Esophagus muscularis mucosa (tissue), 4 donors: Measurements from ENCODE around the gene SASS6. TPM values are rescaled to one million over a fixed set of nuclear protein-coding genes. Genes with fewer than 3 reads are reported as not detected.
A peak's percentile ranks its signal among the peaks of the same experiment; 100 is the strongest.

ENCODE experiments used
- DNase-seq: peaks from one replicate; pipeline ENCODE4 v3.0.0-alpha.2; 2017; ENCODE audit errors: extremely low spot score
- H3K27ac ChIP-seq, 4 donors: fragments of 200-600 bp; sonication (generic); replicated peaks in 1 of 4; 1 replicate in 3 of 4; 2 replicates in 1 of 4; pipeline ENCODE4 v1.5.1; 2016 to 2019; ENCODE audit warnings: mild to moderate bottlenecking in 1 of 4
- H3K27me3 ChIP-seq, 4 donors: fragments of 200-600 bp; sonication (generic); one replicate each; pipeline versions ENCODE4 v1.5.1 to v1.6.0; 2016 to 2019
- H3K36me3 ChIP-seq, 4 donors: fragments of 200-600 bp; sonication (generic); one replicate each; pipeline ENCODE4 v1.5.1; 2016 to 2019
- H3K4me1 ChIP-seq, 4 donors: fragments of 200-600 bp; sonication (generic); one replicate each; pipeline ENCODE4 v1.5.1; 2016 to 2019
- H3K4me3 ChIP-seq, 4 donors: fragments of 200-600 bp; sonication (generic); 1 replicate in 2 of 4; 2 replicates in 2 of 4; pipeline ENCODE4 v1.5.1; 2016 to 2019; ENCODE audit warnings: mild to moderate bottlenecking in 4 of 4, moderate library complexity in 1 of 4
- H3K9me3 ChIP-seq, 4 donors: fragments of 200-600 bp; sonication (generic); 1 replicate in 3 of 4; 2 replicates in 1 of 4; pipeline ENCODE4 v1.5.1; 2016 to 2019
- EP300 ChIP-seq: sonication (generic); formaldehyde crosslinking; IDR thresholded peaks from one replicate; pipeline ENCODE4 v1.6.1; 2017; ENCODE audit warnings: antibody characterized with exemption
- POLR2A ChIP-seq: fragments of 450-650 bp; IDR thresholded peaks from one replicate; pipeline ENCODE4 v1.6.1; 2017; ENCODE audit warnings: antibody characterized with exemption, moderate library complexity, mild to moderate bottlenecking, low read depth
- POLR2AphosphoS5 ChIP-seq, 2 donors: sonication (generic); formaldehyde crosslinking; IDR thresholded peaks; one replicate each; pipeline ENCODE4 v1.6.1; 2017; ENCODE audit warnings: antibody characterized with exemption in 2 of 2
- WGBS: methylation state at CpG from one replicate; pipeline ENCODE4 v1.1.5; 2018; 5-methylcytosine and 5-hydroxymethylcytosine counted together
- intact Hi-C: fragments of 100-400 bp; cut with DNase I; formaldehyde crosslinking; loops from one replicate; pipeline ENCODE4 v1.15.1; 2023
- total RNA-seq, 4 donors: library from RNA; depleted of rRNA; stranded (reverse); fragments of >200 nt; gene quantifications; one replicate each; pipeline versions ENCODE4 v1.1.0 to v1.2.1, GENCODE V29; 2016
- TF ChIP-seq, protein P1 (sequence below), 3 experiments: fragments of 200-600 bp in 2 of 3; fragments of 450-650 bp in 1 of 3; sonication (generic) in 2 of 3; IDR thresholded peaks; one replicate each; pipeline ENCODE4 v1.5.1; 2017 to 2019; ENCODE audit warnings: antibody characterized with exemption in 3 of 3, mild to moderate bottlenecking in 2 of 3, moderate library complexity in 1 of 3

The SASS6 gene
- total RNA-seq, 4 donors from 2014 or later: 1.2 to 3.0 (median 2.4) TPM

DNA sequence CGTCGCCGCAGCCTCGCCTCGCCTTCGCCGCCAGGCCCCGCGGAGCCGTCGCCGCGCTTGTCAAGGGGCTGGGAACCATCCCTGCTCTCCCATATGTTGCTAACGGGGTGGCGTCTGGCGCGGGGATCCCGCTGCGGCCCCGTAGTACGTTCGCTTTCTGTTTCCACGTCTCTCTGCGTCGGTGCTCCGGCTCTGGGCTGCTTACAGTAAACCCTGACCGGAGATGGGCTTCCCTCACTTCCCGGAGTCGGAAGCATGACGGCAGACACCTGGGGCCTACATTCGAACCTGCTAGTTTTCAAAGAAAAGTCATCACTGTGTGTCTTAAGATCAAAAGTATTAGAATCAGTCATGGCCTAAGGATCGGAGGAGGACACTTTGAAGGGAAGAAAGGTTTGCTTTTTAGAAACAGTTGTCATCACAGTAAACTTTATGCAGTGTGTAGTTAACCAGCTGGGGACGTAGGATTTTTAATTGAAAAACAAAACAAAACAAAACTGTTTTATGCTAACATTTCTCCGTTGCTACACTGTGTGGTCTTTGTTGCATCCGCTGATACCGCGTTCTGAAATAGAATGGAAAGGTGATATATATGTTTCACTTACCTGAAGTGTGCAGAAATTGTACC, 94.0 kb downstream of the SASS6 start:
- under 1% methylated on average over 13 of the region's 37 CpGs for WGBS
- peak; percentile 94 for DNase-seq
- TF ChIP-seq POLR2AphosphoS5 (IDR thresholded peaks at IDR 0.05) (peak in 1 of 2 donors; percentile 49), POLR2A (no peak), EP300 (peak; percentile 56)
- TF ChIP-seq, protein P1, sequence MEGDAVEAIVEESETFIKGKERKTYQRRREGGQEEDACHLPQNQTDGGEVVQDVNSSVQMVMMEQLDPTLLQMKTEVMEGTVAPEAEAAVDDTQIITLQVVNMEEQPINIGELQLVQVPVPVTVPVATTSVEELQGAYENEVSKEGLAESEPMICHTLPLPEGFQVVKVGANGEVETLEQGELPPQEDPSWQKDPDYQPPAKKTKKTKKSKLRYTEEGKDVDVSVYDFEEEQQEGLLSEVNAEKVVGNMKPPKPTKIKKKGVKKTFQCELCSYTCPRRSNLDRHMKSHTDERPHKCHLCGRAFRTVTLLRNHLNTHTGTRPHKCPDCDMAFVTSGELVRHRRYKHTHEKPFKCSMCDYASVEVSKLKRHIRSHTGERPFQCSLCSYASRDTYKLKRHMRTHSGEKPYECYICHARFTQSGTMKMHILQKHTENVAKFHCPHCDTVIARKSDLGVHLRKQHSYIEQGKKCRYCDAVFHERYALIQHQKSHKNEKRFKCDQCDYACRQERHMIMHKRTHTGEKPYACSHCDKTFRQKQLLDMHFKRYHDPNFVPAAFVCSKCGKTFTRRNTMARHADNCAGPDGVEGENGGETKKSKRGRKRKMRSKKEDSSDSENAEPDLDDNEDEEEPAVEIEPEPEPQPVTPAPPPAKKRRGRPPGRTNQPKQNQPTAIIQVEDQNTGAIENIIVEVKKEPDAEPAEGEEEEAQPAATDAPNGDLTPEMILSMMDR (IDR thresholded peaks at IDR 0.05): no peak
- Histone ChIP-seq H3K27me3 (no peaks in the 10 kb centered on the region), H3K36me3 (peaks cover 0 to 1% (median 0%) of the 10 kb centered on the region in 4 donors), H3K9me3 (no peaks in the 10 kb centered on the region), H3K4me1 (peaks cover 18 to 67% (median 59%) of the 10 kb centered on the region in 4 donors), H3K27ac (peak overlapping the region; percentile 97 to 100 (median 98)), H3K4me3 (peak overlapping the region; percentile 80 to 98 (median 82))
- intact Hi-C loops: loop anchor here (5.0 to 10.0 kb wide), 2 partner anchors 94 to 234 kb away; partner anchors contain the start of genes SASS6 and TRMT13

DNA sequence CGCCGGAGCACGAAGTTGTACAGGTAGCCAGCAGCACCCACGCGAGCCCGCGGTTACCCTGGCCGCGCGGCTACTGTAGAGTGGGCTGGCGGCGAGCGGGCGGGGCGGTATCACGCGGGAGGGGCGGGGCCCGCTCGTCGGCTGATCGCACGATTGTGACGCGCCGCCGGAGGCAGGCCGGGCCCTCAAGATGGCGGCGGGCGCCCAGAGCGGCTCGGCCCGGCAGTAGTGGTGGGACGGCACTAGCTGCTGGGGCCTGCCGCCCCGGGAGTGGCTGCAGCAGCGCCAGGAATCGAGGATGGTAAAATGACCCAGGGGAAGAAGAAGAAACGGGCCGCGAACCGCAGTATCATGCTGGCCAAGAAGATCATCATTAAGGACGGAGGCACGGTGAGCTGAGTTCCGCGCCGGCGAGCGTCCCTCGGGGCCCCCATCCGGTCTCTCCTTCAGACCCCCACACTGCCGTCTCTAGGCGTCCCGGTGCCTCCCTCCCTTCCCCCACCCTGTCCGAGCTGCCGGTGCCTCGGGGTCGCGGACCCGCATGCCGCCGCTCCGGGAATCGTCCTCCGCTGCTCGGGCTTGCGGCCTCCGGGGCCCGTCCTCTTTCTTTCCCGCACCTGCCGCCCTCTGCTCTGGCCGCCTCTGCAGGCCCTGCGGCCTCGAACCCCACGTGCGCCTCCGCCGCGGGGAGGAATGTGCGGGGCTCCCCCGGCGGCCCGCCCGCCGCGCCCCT, 94.6 kb downstream of the SASS6 start:
- Histone ChIP-seq H3K4me1 (peaks cover 18 to 60% (median 52%) of the 10 kb centered on the region in 4 donors), H3K27me3 (no peaks in the 10 kb centered on the region), H3K36me3 (no peaks in the 10 kb centered on the region), H3K27ac (peak overlapping the region; percentile 97 to 100 (median 98)), H3K4me3 (peak overlapping the region; percentile 80 to 98 (median 82)), H3K9me3 (no peaks in the 10 kb centered on the region)
- TF ChIP-seq POLR2A (peak; percentile 81), EP300 (no peak), POLR2AphosphoS5 (IDR thresholded peaks at IDR 0.05) (peak; percentile 91 to 96)
- TF ChIP-seq, protein P1 (IDR thresholded peaks at IDR 0.05): no peak
- WGBS: 2% methylated on average over 20 of the region's 87 CpGs
- intact Hi-C loops: loop anchor here (5.0 to 10.0 kb wide), 2 partner anchors 94 to 233 kb away; partner anchors contain the start of genes SASS6 and TRMT13
- DNase-seq: peak; percentile 96

GRCh38 chr1:100037656-100037926, 95.1 kb downstream of the SASS6 start:
- WGBS: 0% methylated on average over 8 of the region's 8 CpGs
- peaks cover 18 to 55% (median 47%) of the 10 kb centered on the region in 4 donors for H3K4me1 ChIP-seq
- intact Hi-C loops: loop anchor here (5.0 to 10.0 kb wide), 2 partner anchors 95 to 233 kb away; partner anchors contain the start of genes SASS6 and TRMT13

DNA sequence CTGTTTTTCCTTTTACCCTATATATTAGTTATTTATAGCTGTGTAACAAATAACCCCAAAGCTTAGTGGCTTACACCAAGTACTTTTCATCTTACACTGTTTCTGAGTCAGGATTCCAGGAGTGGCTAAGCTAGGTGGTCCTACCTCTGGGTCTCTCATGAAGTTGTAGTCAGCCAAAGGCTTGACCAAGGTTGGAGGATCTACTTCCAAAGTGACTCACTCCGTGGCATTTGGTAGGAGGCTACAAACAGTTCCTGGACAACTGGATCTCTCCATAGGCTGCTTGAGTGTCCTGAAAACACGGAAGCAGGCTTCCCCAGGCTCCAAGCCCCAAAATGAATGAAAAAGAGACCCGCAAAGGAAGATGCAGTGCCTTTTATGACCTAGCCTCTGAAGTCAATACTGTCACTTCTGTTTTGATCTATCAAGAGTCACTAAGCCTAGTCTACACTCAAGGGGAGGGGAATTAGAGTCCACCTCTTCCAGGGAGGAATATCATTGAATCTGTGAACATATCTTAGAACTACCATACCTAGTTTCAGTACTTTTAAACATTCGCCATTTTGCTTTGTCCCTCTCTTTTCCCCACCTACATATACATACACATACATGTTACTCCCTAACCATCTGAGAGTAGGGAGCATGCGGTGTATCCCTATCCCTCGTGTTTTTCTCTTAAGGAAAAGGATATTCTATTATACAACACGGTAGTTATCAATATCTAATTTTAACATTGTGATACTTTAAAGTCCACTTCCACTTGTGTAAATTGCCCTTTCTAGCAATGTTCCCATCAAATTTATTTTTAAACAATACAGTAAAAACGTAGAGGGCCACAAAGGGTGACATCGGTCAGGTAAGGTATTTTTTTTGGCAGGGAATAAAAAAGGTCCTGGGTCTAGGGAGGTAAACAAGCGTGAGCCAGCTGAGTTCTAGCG, 95.7 kb downstream of the SASS6 start:
- Histone ChIP-seq H3K4me1 (peaks cover 18 to 49% (median 41%) of the 10 kb centered on the region in 4 donors), H3K9me3 (no peaks in the 10 kb centered on the region), H3K27me3 (no peaks in the 10 kb centered on the region), H3K36me3 (no peaks in the 10 kb centered on the region), H3K4me3 (peak overlapping the region; percentile 80 to 98 (median 82)), H3K27ac (peak overlapping the region; percentile 97 to 100 (median 98))
- no peak for DNase-seq
- intact Hi-C loops: loop anchor here (5.0 to 10.0 kb wide), 2 partner anchors 95 to 232 kb away; partner anchors contain the start of genes SASS6 and TRMT13
- 25% methylated on average over 11 of the region's 11 CpGs for WGBS
- TF ChIP-seq EP300 (no peak), POLR2AphosphoS5 (IDR thresholded peaks at IDR 0.05) (no peak), POLR2A (no peak)
- TF ChIP-seq, protein P1 (IDR thresholded peaks at IDR 0.05): no peak

More at GRCh38 chr1:100037656-100037926, 95.1 kb downstream of the SASS6 start:
- peak overlapping the region; percentile 97 to 100 (median 98) for H3K27ac ChIP-seq
- no peaks in the 10 kb centered on the region for H3K9me3 ChIP-seq
- no peaks in the 10 kb centered on the region for H3K36me3 ChIP-seq
- TF ChIP-seq, protein P1 (IDR thresholded peaks at IDR 0.05): no peak
- no peak for TF ChIP-seq EP300
- no peak for TF ChIP-seq POLR2A
- TF ChIP-seq POLR2AphosphoS5 (IDR thresholded peaks at IDR 0.05): no peak
- no peaks in the 10 kb centered on the region for H3K27me3 ChIP-seq
- no peak for DNase-seq
- H3K4me3 ChIP-seq: peak overlapping the region; percentile 80 to 98 (median 82)
